ENCODE data around the gene YJU2.
"Not testable (repeated sequence)": the region's sequence is repeated elsewhere in the genome, so short reads cannot be mapped to it uniquely, and the experiment has no call there.

Gene YJU2

GRCh38 chr19:4229179-4229931, 17.5 kb upstream of the YJU2 start, which contains the start of gene EBI3:
Gene EBI3 (plus strand): TSS chr19:4229523. CDS start chr19:4229551, 28 bp downstream.
- peak; percentile 78 for DNase-seq

- not testable (repeated sequence) for DNase-seq
Measured at GRCh38 chr19:4230237-4230636, 16.6 kb upstream of the YJU2 start.

- not testable (repeated sequence) for DNase-seq
Measured at GRCh38 chr19:4231521-4231920, 15.4 kb upstream of the YJU2 start.

GRCh38 chr19:4232139-4232538, 14.7 kb upstream of the YJU2 start:
- DNase-seq, result not testable (repeated sequence)

- no peak for DNase-seq
Measured at GRCh38 chr19:4232614-4233281, 14.1 kb upstream of the YJU2 start.

GRCh38 chr19:4233282-4233853, 13.5 kb upstream of the YJU2 start:
- no peak for DNase-seq

- DNase-seq, result no peak
Measured at GRCh38 chr19:4234142-4234861, 12.6 kb upstream of the YJU2 start.

GRCh38 chr19:4234862-4235201, 12.0 kb upstream of the YJU2 start:
- no peak for DNase-seq

GRCh38 chr19:4237510-4237909, 9.4 kb upstream of the YJU2 start:
- DNase-seq, result not testable (repeated sequence)

- DNase-seq, result no peak
Measured at GRCh38 chr19:4238831-4239230, 8.0 kb upstream of the YJU2 start.

GRCh38 chr19:4241824-4242430, 5.0 kb upstream of the YJU2 start:
- DNase-seq, result no peak

- not testable (repeated sequence) for DNase-seq
Measured at GRCh38 chr19:4245938-4246337, 942 bp upstream of the YJU2 start.

GRCh38 chr19:4256563-4256962, 9.7 kb downstream of the YJU2 start:
- DNase-seq, result no peak

GRCh38 chr19:4257025-4257424, 10.1 kb downstream of the YJU2 start:
- no peak for DNase-seq

GRCh38 chr19:4258181-4258580, 11.3 kb downstream of the YJU2 start:
- no peak for DNase-seq

- no peak for DNase-seq
Measured at GRCh38 chr19:4260613-4261191, 13.8 kb downstream of the YJU2 start.

- no peak for DNase-seq
Measured at GRCh38 chr19:4264812-4265211, 17.9 kb downstream of the YJU2 start.

GRCh38 chr19:4266253-4267000, 19.5 kb downstream of the YJU2 start:
- no peak for DNase-seq

- no peak for DNase-seq
Measured at GRCh38 chr19:4267101-4267900, 20.4 kb downstream of the YJU2 start.

- no peak for DNase-seq
Measured at GRCh38 chr19:4267901-4268815, 21.3 kb downstream of the YJU2 start.

All from NCI-H226 (cell line).